Stimulated activated memory B cell treated with anti-CD40 and anti-IgM and Interleukin-4, amounts not matched to agents 10 μg/mL and 1 μg/mL and 100 μg/mL, for 72 hours (primary cell): ENCODE measurements around the gene COL6A1.

Source experiments
- ATAC-seq: fragments of 150-1000 bp; cut with Tn5 transposase; 2 replicates; pipeline ENCODE4 v1.10.0; 2021
- H3K27ac Mint-ChIP-seq: one replicate; pipeline ENCODE4 v1.8.0; 2022; ENCODE audit warnings: mild to moderate bottlenecking, mixed read lengths
- H3K27me3 Mint-ChIP-seq: one replicate; pipeline ENCODE4 v1.8.0; 2022; ENCODE audit warnings: mixed read lengths
- H3K36me3 Mint-ChIP-seq: one replicate; pipeline ENCODE4 v1.8.0; 2022; ENCODE audit warnings: mixed read lengths
- H3K4me1 Mint-ChIP-seq: one replicate; pipeline ENCODE4 v1.8.0; 2022; ENCODE audit warnings: mixed read lengths
- H3K4me3 Mint-ChIP-seq: one replicate; pipeline ENCODE4 v1.8.0; 2022; ENCODE audit warnings: mild to moderate bottlenecking, moderate library complexity, mixed read lengths
- H3K9me3 Mint-ChIP-seq: one replicate; pipeline ENCODE4 v1.8.0; 2022; ENCODE audit warnings: mixed read lengths

Gene COL6A1

GRCh38 chr21:46054031-46054430 lies 72.5 kb downstream of the COL6A1 start:
- no peak overlapping the region for H3K27ac Mint-ChIP-seq
- peaks cover 6% of the 10 kb centered on the region for H3K4me1 Mint-ChIP-seq
- peaks cover 7% of the 10 kb centered on the region for H3K9me3 Mint-ChIP-seq
- peaks cover 22% of the 10 kb centered on the region for H3K27me3 Mint-ChIP-seq
- no peak overlapping the region for H3K4me3 Mint-ChIP-seq
- no peak for ATAC-seq
- H3K36me3 Mint-ChIP-seq, result no peaks in the 10 kb centered on the region

DNA sequence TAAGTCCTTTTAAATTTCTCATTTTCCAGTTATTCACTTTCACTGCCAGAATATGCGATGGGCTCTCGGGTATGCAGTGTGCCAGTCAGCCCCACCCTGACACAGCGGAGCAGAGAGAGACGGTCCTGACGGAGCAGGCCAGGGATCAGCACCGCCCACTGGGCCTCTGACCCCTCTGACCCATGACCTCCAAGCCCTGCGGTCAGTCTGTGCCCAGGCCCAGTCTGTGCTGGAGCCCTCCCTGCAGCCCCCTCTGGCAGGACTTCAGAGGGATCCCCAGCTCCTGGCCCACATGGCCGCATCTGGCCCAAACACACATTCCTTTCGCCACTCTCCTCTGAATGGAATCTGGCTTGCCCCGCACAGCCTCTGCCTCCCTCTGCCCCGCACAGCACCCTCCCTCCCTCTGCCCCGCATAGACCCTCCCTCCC lies 72.9 kb downstream of the COL6A1 start:
- H3K4me1 Mint-ChIP-seq, result peaks cover 6% of the 10 kb centered on the region
- no peak for ATAC-seq
- no peaks in the 10 kb centered on the region for H3K36me3 Mint-ChIP-seq
- H3K27ac Mint-ChIP-seq, result no peak overlapping the region
- H3K4me3 Mint-ChIP-seq, result no peak overlapping the region
- peaks cover 26% of the 10 kb centered on the region for H3K27me3 Mint-ChIP-seq
- H3K9me3 Mint-ChIP-seq, result peaks cover 11% of the 10 kb centered on the region
